Stimulated activated CD8-positive, alpha-beta memory T cell treated with anti-CD3 and anti-CD28 coated beads, Interleukin-7, amount 100 ng/mL, for 48 hours (primary cell): Measurements from ENCODE around the gene DLGAP4.
"Not testable (repeated sequence)": the region's sequence is repeated elsewhere in the genome, so short reads cannot be mapped to it uniquely, and the experiment has no call there.

Experiments
- DNase-seq, 2 donors: peaks; one replicate each; pipeline ENCODE4 v3.0.0-alpha.2; 2020; ENCODE audit warnings: low read depth in 1 of 2; ENCODE audit errors: extremely low read depth in 1 of 2

The DLGAP4 gene

DNA sequence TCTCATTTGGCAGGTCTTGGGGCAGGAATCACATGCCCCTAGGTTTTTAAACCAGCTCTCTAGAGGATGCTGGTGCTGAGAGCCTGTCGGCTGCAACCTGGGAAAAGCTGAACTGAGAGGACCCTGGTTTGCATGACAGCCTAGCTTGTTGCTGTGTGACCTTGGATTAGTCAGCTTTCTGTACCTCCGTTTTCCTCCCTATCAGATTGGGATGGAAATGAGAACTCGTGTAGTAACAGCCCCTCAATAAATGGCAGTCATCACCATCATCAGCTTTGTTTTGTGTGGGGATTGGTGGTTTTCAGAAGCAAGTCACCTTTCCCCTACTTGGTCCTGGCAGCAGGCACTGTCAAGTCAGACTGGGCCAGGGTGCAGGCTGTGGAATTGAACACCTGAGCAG, 159.9 kb downstream of the DLGAP4 start:
- no peak for DNase-seq

DNA sequence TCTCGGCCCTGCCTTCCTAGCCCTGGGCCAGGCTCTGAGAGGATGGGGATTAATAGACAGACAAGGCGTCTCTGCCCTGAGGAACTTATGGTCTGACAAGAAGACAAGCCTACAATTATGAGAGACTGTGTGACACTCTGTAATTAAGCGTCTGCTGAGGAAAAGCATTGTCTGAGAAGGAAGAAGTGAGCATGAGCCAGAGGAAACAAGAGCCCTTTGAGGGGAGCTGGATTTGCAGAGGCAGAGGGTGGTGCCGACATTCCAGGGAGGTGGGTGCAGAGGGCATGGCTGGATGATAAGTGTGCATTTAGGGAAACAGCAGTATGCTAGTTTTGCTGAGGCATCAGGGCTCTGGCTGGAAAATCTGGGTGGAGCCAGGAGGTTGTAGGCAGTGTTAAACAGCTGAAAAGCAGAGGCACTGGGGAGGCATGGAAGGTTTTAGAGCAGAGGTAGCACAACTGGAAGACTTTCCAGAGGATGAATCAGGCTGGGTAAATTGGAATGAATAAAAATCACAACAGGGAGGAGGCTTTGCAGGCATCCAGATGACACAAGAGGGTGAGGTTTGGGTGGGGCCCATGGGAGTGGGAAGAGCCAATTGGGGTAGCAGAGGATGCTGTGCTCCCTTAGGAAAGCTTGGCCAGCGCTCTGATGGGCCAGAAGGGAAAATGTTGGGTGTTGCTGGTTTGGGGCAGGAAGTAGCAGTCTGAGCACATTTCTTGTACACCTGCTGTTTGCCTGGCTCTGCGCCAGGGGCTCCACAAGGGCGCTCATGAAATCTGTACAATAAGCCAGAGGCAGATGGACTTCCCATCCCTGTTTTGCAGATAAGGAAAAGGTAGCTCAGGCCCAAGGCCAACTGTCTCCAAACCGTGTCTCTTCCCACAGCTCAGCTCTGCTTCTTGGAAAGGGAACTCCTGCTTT, 161.2 kb downstream of the DLGAP4 start:
- no peak for DNase-seq

DNA sequence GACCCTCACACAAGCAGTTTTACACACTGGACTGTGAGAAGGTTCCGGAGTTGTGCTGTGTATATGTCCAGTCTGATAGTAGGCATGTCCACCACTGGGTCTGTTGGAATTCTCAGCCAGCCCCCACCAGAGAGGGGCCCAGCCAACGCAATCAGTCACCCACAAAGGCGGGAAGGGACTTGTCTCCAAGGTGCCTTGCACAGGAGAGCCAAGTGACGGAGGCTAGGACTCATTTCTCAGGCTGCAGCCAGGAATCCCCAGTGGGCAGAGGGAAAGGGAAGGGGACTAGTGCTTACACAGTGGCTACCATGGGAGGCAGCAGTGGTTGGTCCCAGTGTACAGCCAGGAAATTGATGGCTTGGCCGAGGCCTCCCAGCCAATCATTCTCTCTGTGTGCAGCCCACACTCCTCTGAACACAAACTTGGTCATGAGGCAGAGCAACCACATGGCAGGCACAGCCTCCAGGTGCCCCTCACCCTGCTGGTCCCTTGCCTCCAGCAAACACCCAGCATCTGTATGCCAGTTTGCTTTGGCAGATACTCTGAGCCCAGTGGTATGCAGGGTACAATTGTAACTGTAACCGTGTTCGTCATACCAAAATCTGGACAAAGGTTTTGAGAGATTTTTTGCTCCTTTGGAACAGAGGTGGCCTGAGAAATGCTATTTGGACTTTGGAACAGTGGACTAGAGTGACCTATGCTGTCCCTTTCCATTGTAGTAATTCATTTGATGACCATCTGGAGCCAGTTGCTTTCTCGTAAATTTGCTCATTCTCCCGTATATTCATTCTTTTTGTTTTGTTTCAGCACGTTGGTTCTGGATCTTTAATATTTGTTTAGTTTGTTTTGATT, 162.2 kb downstream of the DLGAP4 start:
- no peak for DNase-seq

GRCh38 chr20:36469973-36470372, 163.8 kb downstream of the DLGAP4 start:
- DNase-seq: no peak

- no peak for DNase-seq
These were observed 165.9 kb downstream of the DLGAP4 start for GRCh38 chr20:36471885-36472636.

- DNase-seq: no peak
These were observed 166.5 kb downstream of the DLGAP4 start for GRCh38 chr20:36472637-36473090.

DNA sequence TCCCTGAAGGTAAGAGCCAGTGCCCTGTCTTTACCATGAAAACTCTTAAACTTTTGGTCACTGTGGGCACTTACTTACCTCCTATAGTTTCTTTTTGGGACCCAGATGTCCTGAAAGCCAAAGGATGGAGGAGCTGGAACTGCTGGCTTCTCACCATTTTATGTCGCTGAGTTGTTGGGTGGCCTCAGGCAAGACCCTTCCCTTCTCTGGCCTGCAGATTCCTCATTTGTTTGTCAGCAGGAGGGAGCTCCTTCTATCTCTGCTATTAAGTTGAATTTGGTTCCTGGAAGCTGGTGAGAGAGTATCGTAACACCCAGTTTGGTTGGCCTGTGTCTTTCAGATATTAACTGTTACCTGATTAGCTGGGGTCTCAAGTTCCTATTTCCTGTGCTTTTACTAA, 167.0 kb downstream of the DLGAP4 start:
- no peak for DNase-seq

- DNase-seq: no peak
These were observed 168.4 kb downstream of the DLGAP4 start for GRCh38 chr20:36474563-36474962.

- DNase-seq: not testable (repeated sequence)
These were observed 168.9 kb downstream of the DLGAP4 start for GRCh38 chr20:36475054-36475453.

- no peak for DNase-seq
These were observed 171.3 kb downstream of the DLGAP4 start for GRCh38 chr20:36477475-36477874.

DNA sequence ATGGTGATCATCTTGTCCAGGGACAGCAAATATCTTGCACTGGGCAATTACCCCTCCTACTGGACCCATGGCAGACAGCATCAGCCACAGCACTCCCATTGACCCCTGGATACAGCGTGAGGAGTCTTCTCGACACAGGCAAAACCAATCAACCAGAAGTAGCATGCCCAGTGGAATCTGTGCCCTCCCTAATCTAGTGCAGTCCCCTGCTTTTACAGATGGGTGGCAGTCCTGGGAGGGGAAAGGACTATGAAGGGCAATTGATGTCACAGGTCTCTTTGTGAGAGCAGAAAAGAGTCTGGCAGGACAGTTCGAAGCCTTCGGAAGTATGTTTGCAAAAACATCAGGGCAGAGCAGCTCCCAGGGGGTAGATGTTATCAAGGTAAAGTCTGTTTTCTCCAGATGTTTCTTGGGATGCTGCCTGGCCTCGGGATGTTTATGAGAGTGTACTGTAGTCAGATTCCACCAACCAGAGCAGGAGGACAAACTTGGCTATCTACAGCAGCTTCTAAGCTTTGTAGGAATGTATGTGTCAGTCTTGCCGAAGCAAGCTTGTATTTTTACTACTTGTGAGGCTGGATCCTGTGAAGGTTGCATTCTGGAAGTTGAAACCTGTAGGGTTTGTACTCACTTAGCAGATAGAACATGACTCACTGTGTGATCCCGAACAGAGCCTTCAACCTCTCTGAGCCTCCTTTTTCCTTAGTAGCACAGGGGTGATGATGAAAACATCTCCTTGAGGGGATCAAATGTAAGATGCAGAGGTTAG, 172.2 kb downstream of the DLGAP4 start:
- DNase-seq: no peak

DNA sequence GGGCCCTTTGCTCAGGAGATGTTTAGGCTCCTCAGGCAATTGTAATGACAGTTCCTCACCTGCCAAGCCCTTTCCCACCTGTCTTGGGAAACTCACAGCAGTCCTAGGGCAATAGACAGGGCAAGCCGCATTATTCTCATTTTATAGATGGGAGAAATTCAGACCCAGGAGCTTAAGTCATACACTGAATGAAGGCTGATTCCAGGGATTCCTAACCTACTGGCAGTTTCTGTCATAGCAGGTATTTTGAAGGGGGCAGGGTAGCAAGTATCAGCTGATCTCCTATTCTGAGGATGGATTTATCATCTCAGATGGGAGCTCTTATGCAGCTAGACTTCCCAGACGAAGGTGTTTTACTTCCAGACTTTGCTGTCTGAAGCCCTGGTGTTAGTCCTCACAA, 173.8 kb downstream of the DLGAP4 start:
- DNase-seq: no peak

DNA sequence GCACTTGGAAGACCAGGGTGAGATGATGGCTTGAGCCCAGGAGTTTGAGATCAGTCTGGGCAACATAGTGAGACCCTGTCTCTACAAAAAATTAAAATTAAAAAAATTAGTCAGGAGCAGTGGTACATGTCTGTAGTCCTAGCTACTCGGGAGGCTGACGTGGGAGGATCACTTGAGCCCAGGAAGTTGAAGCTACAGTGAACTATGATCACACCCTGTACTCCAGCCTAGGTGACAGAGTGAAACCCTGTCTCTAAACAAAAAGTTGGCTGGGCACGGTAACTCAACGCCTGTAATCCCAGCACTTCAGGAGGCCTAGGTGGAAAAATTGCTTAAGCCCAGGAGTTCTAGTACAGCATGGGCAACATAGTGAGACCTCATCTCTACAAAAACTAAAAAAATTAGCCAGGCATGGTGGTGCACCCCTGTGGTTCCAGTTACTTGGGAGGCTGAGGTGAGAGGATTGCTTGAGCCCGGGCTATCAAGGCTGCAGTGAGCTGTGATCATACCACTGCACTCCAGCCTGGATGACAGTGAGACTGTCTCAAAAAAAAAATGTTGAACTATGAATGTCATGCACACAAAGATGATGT, 174.4 kb downstream of the DLGAP4 start:
- no peak for DNase-seq

DNA sequence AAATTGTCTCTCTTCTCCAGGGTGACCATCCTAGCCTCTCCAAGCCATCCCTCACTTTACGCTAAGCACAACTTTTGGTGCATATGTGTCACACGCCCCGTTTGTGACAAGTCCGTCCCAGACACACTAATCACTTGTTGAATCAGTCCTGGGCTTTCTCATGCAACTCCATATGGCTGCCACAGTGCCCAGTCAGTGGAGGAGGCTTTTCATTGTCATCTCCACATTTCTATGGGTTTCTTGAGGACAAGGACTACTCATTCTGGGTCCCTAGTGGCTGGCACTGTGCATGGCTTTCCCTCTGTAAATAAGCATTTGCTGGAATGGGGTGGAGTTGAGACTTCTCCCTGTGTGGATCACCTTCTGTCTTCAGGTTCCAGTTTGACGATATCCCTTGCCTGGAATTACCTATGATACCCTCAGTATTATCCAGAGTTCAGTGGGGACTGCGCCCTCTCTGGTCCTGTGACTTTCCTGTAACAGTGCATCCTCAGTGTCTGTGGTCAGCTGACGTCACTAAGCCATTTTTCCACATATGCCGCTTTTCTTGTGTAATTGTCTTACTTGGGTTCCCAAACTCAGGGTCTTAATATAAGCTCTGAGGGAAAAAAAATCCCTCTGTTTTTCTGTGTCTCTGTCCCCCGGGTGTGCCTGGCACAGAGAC, 175.4 kb downstream of the DLGAP4 start:
- no peak for DNase-seq

- no peak for DNase-seq
These were observed 175.9 kb downstream of the DLGAP4 start for GRCh38 chr20:36482044-36482473.

DNA sequence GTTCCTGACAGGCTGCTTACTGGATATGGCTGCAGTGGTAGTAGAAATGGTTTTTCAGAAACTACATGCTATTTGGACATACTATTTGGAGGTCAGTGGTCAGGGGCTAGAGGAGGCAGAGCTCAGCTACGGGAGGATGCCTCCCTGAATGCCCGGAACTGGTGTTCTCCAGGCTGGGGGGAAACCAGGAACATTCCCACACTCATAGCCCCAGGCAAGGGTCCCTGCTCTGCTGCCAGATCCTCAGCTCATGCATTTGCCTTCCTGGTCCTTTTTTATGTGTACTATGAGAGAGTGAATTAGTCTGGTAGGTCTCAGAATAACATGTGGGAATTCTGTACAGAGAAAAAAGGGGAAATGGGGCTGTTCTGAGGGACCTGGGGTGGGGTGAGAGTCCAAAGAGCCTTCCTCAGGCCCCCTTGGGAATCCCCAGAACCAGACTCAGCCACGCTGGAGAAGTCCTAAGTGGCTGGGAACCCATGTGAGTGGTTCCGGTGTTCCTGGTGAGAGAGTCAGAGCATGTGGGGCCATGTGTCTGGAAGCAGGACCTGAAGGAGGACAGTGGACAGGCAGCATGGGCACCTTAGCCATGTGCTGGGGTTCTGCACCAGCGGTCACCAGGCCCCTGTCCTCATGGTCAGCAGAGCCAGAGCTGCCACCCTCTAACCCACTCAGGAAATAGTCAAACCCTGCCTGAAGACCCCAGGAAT, 177.2 kb downstream of the DLGAP4 start:
- DNase-seq: no peak

- DNase-seq: no peak
These were observed 178.0 kb downstream of the DLGAP4 start for GRCh38 chr20:36483919-36484808.

DNA sequence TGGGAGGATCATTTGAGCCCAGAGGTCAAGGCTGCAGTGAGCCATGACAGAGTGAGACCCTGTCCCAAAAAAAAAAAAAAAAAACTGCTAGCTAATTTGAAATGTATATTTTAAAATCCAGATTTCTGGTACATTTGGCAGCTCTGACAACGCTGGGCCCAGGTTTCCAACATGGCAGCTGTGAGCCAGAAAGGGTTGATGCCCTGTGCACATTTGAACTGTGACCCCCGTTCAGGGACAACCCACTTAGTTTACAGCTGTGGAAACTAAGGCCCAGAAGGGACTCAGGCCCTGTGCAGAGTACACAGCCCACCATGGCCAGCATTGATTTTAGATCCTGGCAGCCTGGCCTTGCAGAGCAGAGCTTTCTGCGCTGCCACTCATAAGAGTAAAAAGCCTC, 179.1 kb downstream of the DLGAP4 start:
- no peak for DNase-seq
